ENCODE data around the gene PDK1. TPM values are rescaled to one million over a fixed set of nuclear protein-coding genes. Genes with fewer than 3 reads are reported as not detected.

PDK1 gene
- total and polyA plus RNA-seq, 2 experiments from 2014 or later = 25.6 to 42.0 TPM

- H3K9me2 ChIP-seq (ENCODE audit: insufficient read depth) = no peaks in the 10 kb centered on the region
- Mint-ChIP-seq H3K4me3 (no peak overlapping the region), H3K4me1 (no peaks in the 10 kb centered on the region), H3K9me3 (peaks cover 21% of the 10 kb centered on the region; the same call in 2 of the 3 replicates), H3K36me3 (ENCODE audit: low read depth) (peaks cover 71% of the 10 kb centered on the region), H3K27ac (no peak overlapping the region), H3K27me3 (ENCODE audit: insufficient read depth, low read depth, poor library complexity) (peaks cover 4% of the 10 kb centered on the region)
- H3K79me2 ChIP-seq (replicated peaks; ENCODE audit: insufficient read depth) = peaks cover 11% of the 10 kb centered on the region
- DNase-seq (ENCODE audit: low spot score) (no peak), ATAC-seq (no peak)
- peaks cover 15% of the 10 kb centered on the region; the same call in 1 of the 2 replicates for H3K36me3 ChIP-seq (ENCODE audit: insufficient read depth)
- no peak overlapping the region for H3K27ac ChIP-seq (ENCODE audit: low read depth)
- no peak overlapping the region for H3K4me2 ChIP-seq
- no peaks in the 10 kb centered on the region for H3F3A ChIP-seq (replicated peaks; ENCODE audit: low read depth)
- H3K27me3 ChIP-seq (ENCODE audit: insufficient read depth) = no peaks in the 10 kb centered on the region
- no peaks in the 10 kb centered on the region for H3K4me1 ChIP-seq (ENCODE audit: insufficient read depth)
- TF ChIP-seq EZH2 (IDR thresholded peaks at IDR 0.05; ENCODE audit: low read depth, unreplicated experiment) = no peak
- TF ChIP-seq, protein P1, sequence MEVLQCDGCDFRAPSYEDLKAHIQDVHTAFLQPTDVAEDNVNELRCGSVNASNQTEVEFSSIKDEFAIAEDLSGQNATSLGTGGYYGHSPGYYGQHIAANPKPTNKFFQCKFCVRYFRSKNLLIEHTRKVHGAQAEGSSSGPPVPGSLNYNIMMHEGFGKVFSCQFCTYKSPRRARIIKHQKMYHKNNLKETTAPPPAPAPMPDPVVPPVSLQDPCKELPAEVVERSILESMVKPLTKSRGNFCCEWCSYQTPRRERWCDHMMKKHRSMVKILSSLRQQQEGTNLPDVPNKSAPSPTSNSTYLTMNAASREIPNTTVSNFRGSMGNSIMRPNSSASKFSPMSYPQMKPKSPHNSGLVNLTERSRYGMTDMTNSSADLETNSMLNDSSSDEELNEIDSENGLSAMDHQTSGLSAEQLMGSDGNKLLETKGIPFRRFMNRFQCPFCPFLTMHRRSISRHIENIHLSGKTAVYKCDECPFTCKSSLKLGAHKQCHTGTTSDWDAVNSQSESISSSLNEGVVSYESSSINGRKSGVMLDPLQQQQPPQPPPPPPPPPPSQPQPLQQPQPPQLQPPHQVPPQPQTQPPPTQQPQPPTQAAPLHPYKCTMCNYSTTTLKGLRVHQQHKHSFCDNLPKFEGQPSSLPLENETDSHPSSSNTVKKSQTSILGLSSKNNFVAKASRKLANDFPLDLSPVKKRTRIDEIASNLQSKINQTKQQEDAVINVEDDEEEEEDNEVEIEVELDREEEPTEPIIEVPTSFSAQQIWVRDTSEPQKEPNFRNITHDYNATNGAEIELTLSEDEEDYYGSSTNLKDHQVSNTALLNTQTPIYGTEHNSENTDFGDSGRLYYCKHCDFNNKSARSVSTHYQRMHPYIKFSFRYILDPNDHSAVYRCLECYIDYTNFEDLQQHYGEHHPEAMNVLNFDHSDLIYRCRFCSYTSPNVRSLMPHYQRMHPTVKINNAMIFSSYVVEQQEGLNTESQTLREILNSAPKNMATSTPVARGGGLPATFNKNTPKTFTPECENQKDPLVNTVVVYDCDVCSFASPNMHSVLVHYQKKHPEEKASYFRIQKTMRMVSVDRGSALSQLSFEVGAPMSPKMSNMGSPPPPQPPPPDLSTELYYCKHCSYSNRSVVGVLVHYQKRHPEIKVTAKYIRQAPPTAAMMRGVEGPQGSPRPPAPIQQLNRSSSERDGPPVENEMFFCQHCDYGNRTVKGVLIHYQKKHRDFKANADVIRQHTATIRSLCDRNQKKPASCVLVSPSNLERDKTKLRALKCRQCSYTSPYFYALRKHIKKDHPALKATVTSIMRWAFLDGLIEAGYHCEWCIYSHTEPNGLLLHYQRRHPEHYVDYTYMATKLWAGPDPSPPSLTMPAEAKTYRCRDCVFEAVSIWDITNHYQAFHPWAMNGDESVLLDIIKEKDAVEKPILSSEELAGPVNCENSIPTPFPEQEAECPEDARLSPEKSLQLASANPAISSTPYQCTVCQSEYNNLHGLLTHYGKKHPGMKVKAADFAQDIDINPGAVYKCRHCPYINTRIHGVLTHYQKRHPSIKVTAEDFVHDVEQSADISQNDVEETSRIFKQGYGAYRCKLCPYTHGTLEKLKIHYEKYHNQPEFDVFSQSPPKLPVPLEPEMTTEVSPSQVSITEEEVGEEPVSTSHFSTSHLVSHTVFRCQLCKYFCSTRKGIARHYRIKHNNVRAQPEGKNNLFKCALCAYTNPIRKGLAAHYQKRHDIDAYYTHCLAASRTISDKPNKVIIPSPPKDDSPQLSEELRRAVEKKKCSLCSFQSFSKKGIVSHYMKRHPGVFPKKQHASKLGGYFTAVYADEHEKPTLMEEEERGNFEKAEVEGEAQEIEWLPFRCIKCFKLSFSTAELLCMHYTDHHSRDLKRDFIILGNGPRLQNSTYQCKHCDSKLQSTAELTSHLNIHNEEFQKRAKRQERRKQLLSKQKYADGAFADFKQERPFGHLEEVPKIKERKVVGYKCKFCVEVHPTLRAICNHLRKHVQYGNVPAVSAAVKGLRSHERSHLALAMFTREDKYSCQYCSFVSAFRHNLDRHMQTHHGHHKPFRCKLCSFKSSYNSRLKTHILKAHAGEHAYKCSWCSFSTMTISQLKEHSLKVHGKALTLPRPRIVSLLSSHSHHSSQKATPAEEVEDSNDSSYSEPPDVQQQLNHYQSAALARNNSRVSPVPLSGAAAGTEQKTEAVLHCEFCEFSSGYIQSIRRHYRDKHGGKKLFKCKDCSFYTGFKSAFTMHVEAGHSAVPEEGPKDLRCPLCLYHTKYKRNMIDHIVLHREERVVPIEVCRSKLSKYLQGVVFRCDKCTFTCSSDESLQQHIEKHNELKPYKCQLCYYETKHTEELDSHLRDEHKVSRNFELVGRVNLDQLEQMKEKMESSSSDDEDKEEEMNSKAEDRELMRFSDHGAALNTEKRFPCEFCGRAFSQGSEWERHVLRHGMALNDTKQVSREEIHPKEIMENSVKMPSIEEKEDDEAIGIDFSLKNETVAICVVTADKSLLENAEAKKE (CRISPR knock-in tag; IDR thresholded peaks at IDR 0.05) = no peak
- no peak for TF ChIP-seq ZNF331 (CRISPR knock-in tag; IDR thresholded peaks at IDR 0.05; ENCODE audit: low read depth)
- TF ChIP-seq CREB1 (CRISPR knock-in tag; IDR thresholded peaks at IDR 0.05; ENCODE audit: low read depth) = no peak
- no peak for TF ChIP-seq CTCF (conservative IDR thresholded peaks at IDR 0.05; ENCODE audit: low read depth in 2 of 2)
- no peak for TF ChIP-seq NANOG (IDR thresholded peaks at IDR 0.05; ENCODE audit: borderline replicate concordance)
- TF ChIP-seq JUNB (IDR thresholded peaks at IDR 0.05; ENCODE audit: unreplicated experiment) = no peak
- TF ChIP-seq STAT1 (IDR thresholded peaks at IDR 0.05; ENCODE audit: unreplicated experiment) = no peak
- TF ChIP-seq EZH2phosphoT487 (IDR thresholded peaks at IDR 0.05; ENCODE audit: unreplicated experiment) = no peak
- no peak for TF ChIP-seq POLR2AphosphoS5 (IDR thresholded peaks at IDR 0.05; ENCODE audit: low read depth)
- TF ChIP-seq ZNF114 (CRISPR knock-in tag; IDR thresholded peaks at IDR 0.05) = no peak
- TF ChIP-seq, protein P2, sequence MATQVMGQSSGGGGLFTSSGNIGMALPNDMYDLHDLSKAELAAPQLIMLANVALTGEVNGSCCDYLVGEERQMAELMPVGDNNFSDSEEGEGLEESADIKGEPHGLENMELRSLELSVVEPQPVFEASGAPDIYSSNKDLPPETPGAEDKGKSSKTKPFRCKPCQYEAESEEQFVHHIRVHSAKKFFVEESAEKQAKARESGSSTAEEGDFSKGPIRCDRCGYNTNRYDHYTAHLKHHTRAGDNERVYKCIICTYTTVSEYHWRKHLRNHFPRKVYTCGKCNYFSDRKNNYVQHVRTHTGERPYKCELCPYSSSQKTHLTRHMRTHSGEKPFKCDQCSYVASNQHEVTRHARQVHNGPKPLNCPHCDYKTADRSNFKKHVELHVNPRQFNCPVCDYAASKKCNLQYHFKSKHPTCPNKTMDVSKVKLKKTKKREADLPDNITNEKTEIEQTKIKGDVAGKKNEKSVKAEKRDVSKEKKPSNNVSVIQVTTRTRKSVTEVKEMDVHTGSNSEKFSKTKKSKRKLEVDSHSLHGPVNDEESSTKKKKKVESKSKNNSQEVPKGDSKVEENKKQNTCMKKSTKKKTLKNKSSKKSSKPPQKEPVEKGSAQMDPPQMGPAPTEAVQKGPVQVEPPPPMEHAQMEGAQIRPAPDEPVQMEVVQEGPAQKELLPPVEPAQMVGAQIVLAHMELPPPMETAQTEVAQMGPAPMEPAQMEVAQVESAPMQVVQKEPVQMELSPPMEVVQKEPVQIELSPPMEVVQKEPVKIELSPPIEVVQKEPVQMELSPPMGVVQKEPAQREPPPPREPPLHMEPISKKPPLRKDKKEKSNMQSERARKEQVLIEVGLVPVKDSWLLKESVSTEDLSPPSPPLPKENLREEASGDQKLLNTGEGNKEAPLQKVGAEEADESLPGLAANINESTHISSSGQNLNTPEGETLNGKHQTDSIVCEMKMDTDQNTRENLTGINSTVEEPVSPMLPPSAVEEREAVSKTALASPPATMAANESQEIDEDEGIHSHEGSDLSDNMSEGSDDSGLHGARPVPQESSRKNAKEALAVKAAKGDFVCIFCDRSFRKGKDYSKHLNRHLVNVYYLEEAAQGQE (IDR thresholded peaks at IDR 0.05; ENCODE audit: unreplicated experiment) = no peak
- TF ChIP-seq ETS1 (IDR thresholded peaks at IDR 0.05) = no peak
- H4K20me1 ChIP-seq (replicated peaks; ENCODE audit: insufficient read depth) = no peaks in the 10 kb centered on the region
- no peak overlapping the region for H3K4me3 ChIP-seq
- no peak overlapping the region for H2AFZ ChIP-seq
These were observed 15.4 kb downstream of the PDK1 start for GRCh38 chr2:172571245-172571644.
